Calu3 (cell line): ENCODE data around the gene NEK7. TPM values are rescaled to one million over a fixed set of nuclear protein-coding genes. Genes with fewer than 3 reads are reported as not detected.
"Not testable (repeated sequence)": the region's sequence is repeated elsewhere in the genome, so short reads cannot be mapped to it uniquely, and the experiment has no call there.

Source experiments
- BruUV-seq: library from RNA; stranded (reverse); fragments of 400-500 nt; replicated peaks from 2 replicates; lab custom pipeline; 2021; lab: Mats Ljungman, UMichigan
- CTCF ChIA-PET: fragments of 300-600 bp; sonication (Branson Sonifier 250); formaldehyde crosslinking; loops from one replicate; lab custom pipeline; 2022; ENCODE audit warnings: antibody characterized with exemption; lab: Charles Lee
- DNase-seq: peaks from one replicate; pipeline ENCODE4 v3.0.0; 2022
- H3K27ac Mint-ChIP-seq: one replicate; pipeline ENCODE4 v1.8.0; 2022; ENCODE audit warnings: mixed read lengths; ENCODE audit not compliant: unreplicated experiment
- H3K27me3 Mint-ChIP-seq: one replicate; pipeline ENCODE4 v1.8.0; 2022; ENCODE audit warnings: mixed read lengths; ENCODE audit not compliant: unreplicated experiment
- H3K36me3 Mint-ChIP-seq: one replicate; pipeline ENCODE4 v1.8.0; 2022; ENCODE audit warnings: mild to moderate bottlenecking, moderate library complexity, mixed read lengths; ENCODE audit not compliant: insufficient read depth, unreplicated experiment
- H3K4me1 Mint-ChIP-seq: one replicate; pipeline ENCODE4 v1.8.0; 2022; ENCODE audit warnings: mild to moderate bottlenecking, low read depth, mixed read lengths; ENCODE audit not compliant: unreplicated experiment
- H3K4me3 Mint-ChIP-seq: one replicate; pipeline ENCODE4 v1.8.0; 2022; ENCODE audit warnings: mild to moderate bottlenecking, low read depth, moderate library complexity, mixed read lengths; ENCODE audit not compliant: unreplicated experiment
- H3K9me3 Mint-ChIP-seq: one replicate; pipeline ENCODE4 v1.8.0; 2022; ENCODE audit warnings: low read depth, mixed read lengths; ENCODE audit not compliant: unreplicated experiment
- CTCF ChIP-seq: fragments of 200-600 bp; IDR thresholded peaks from one replicate; pipeline ENCODE4 v1.8.0; 2022; ENCODE audit warnings: antibody characterized with exemption; ENCODE audit not compliant: unreplicated experiment
- intact Hi-C: fragments of 100-400 bp; cut with micrococcal nuclease; formaldehyde crosslinking; loops from one replicate; pipeline ENCODE4 v1.10.0; 2022; ENCODE audit not compliant: unreplicated experiment
- total RNA-seq: library from RNA; stranded (reverse); gene quantifications from 2 replicates; pipeline ENCODE4 v1.2.3, GENCODE V29; 2022

Gene NEK7
- total RNA-seq, 1 experiment from 2014 or later, result 145 TPM

- Mint-ChIP-seq H3K27me3 (no peaks in the 10 kb centered on the region), H3K4me3 (no peak overlapping the region), H3K27ac (no peak overlapping the region), H3K9me3 (peaks cover 3% of the 10 kb centered on the region), H3K36me3 (peaks cover 20% of the 10 kb centered on the region), H3K4me1 (peaks cover 14% of the 10 kb centered on the region)
- BruUV-seq, result no TSS peak
- CTCF ChIA-PET, result no interaction called here
- intact Hi-C loops, result no loop called here
- no peak for TF ChIP-seq CTCF
- DNase-seq, result no peak
Measured at GRCh38 chr1:198304431-198304830, 147.6 kb downstream of the NEK7 start.

- CTCF ChIA-PET, BruUV-seq, H3K27me3 Mint-ChIP-seq, DNase-seq, H3K9me3 Mint-ChIP-seq, H3K27ac Mint-ChIP-seq, intact Hi-C loops, H3K4me3 Mint-ChIP-seq: not testable (repeated sequence)
- Mint-ChIP-seq H3K36me3 (peaks cover 26% of the 10 kb centered on the region), H3K4me1 (peaks cover 27% of the 10 kb centered on the region)
Measured at GRCh38 chr1:198314817-198315216, 158.0 kb downstream of the NEK7 start.

GRCh38 chr1:198315331-198315730, 158.5 kb downstream of the NEK7 start:
- BruUV-seq, H3K4me3 Mint-ChIP-seq, DNase-seq, intact Hi-C loops, CTCF ChIA-PET, H3K9me3 Mint-ChIP-seq, H3K27me3 Mint-ChIP-seq: not testable (repeated sequence)
- Mint-ChIP-seq H3K4me1 (peaks cover 27% of the 10 kb centered on the region), H3K27ac (peak overlapping the region; percentile 16), H3K36me3 (peaks cover 26% of the 10 kb centered on the region)

GRCh38 chr1:198316546-198317100, 159.8 kb downstream of the NEK7 start:
- BruUV-seq, result no TSS peak
- no peak for DNase-seq
- no peak for TF ChIP-seq CTCF
- Mint-ChIP-seq H3K27me3 (no peaks in the 10 kb centered on the region), H3K9me3 (no peaks in the 10 kb centered on the region), H3K4me1 (peaks cover 27% of the 10 kb centered on the region), H3K27ac (no peak overlapping the region), H3K4me3 (no peak overlapping the region), H3K36me3 (peaks cover 26% of the 10 kb centered on the region)
- intact Hi-C loops, result no loop called here
- CTCF ChIA-PET, result no interaction called here

- CTCF ChIA-PET, result interaction anchor here (0.6 kb wide), 1 partner anchor 30 kb away, joined by 3 read pairs; no protein-coding TSS in a partner anchor
- no peak for TF ChIP-seq CTCF
- no peaks in the 10 kb centered on the region for H3K27me3 Mint-ChIP-seq
- intact Hi-C loops, result no loop called here
- no peak for DNase-seq
- H3K4me3 Mint-ChIP-seq, result no peak overlapping the region
- peaks cover 27% of the 10 kb centered on the region for H3K4me1 Mint-ChIP-seq
- no peaks in the 10 kb centered on the region for H3K9me3 Mint-ChIP-seq
- no TSS peak for BruUV-seq
- peak overlapping the region; percentile 60 for H3K27ac Mint-ChIP-seq
- H3K36me3 Mint-ChIP-seq, result peaks cover 26% of the 10 kb centered on the region
Measured at GRCh38 chr1:198318085-198318484, 161.3 kb downstream of the NEK7 start.
